DMS79 treated with DMSO at 0.1 percent for 48 hours (cell line): ENCODE results near the gene IL4.

ENCODE experiments used
- DNase-seq: peaks from one replicate; lab custom pipeline; 2025; lab: John Stamatoyannopoulos, UW

The IL4 gene

GRCh38 chr5:132695956-132696355 is 22.2 kb downstream of the IL4 start:
- no peak for DNase-seq

- DNase-seq = no peak
These were observed 31.1 kb downstream of the IL4 start for GRCh38 chr5:132704875-132705274.

- DNase-seq = no peak
These were observed 34.9 kb downstream of the IL4 start for GRCh38 chr5:132708645-132709044.

GRCh38 chr5:132714456-132715307 is 40.9 kb downstream of the IL4 start:
- no peak for DNase-seq

- DNase-seq = no peak
These were observed 44.9 kb downstream of the IL4 start for GRCh38 chr5:132718544-132719312.

GRCh38 chr5:132725745-132726144 is 52.0 kb downstream of the IL4 start:
- DNase-seq = no peak

- DNase-seq = no peak
These were observed 56.1 kb downstream of the IL4 start for GRCh38 chr5:132729896-132730295.
